Nephron progenitor cell (in vitro differentiated cells): ENCODE data around the gene WT1.

ENCODE experiments used
- DNase-seq: peaks from one replicate; pipeline ENCODE4 v3.0.0; 2021
- H3K27ac Mint-ChIP-seq: 2 replicates; pipeline ENCODE4 v1.8.0; 2021; ENCODE audit warnings: mild to moderate bottlenecking, moderate library complexity, mixed read lengths
- H3K27me3 Mint-ChIP-seq: 2 replicates; pipeline ENCODE4 v1.8.0; 2021; ENCODE audit warnings: mild to moderate bottlenecking, low read depth, mixed read lengths; ENCODE audit not compliant: poor library complexity
- H3K36me3 Mint-ChIP-seq: 2 replicates; pipeline ENCODE4 v1.8.0; 2021; ENCODE audit warnings: low read depth, mixed read lengths
- H3K4me1 Mint-ChIP-seq: 2 replicates; pipeline ENCODE4 v1.8.0; 2021; ENCODE audit warnings: mixed read lengths
- H3K4me3 Mint-ChIP-seq: 2 replicates; pipeline ENCODE4 v1.8.0; 2021; ENCODE audit warnings: mild to moderate bottlenecking, moderate library complexity, mixed read lengths
- H3K9me3 Mint-ChIP-seq: 2 replicates; pipeline ENCODE4 v1.8.0; 2021; ENCODE audit warnings: mild to moderate bottlenecking, moderate library complexity, mixed read lengths
- CTCF ChIP-seq: fragments of 200-600 bp; sonication (generic); IDR thresholded peaks from 2 replicates; pipeline ENCODE4 v1.5.0; 2021; ENCODE audit warnings: antibody characterized with exemption

WT1 gene

GRCh38 chr11:32400670-32401369 is 34.5 kb downstream of the WT1 start:
- no peaks in the 10 kb centered on the region for H3K9me3 Mint-ChIP-seq
- TF ChIP-seq CTCF: no peak
- no peak overlapping the region for H3K27ac Mint-ChIP-seq
- H3K4me3 Mint-ChIP-seq: no peak overlapping the region
- H3K36me3 Mint-ChIP-seq: peaks cover 97% of the 10 kb centered on the region
- peaks cover 15% of the 10 kb centered on the region for H3K27me3 Mint-ChIP-seq
- DNase-seq: no peak
- H3K4me1 Mint-ChIP-seq: peaks cover 48% of the 10 kb centered on the region

- H3K4me1 Mint-ChIP-seq: peaks cover 55% of the 10 kb centered on the region
- peak overlapping the region; percentile 25 for H3K27ac Mint-ChIP-seq
- DNase-seq: no peak
Measured at GRCh38 chr11:32400196-32400595, 35.1 kb downstream of the WT1 start.

GRCh38 chr11:32396991-32397390 is 38.3 kb downstream of the WT1 start:
- Mint-ChIP-seq H3K27me3 (peaks cover 34% of the 10 kb centered on the region), H3K4me3 (no peak overlapping the region), H3K9me3 (no peaks in the 10 kb centered on the region), H3K4me1 (peaks cover 70% of the 10 kb centered on the region), H3K36me3 (peaks cover 100% of the 10 kb centered on the region), H3K27ac (no peak overlapping the region)
- TF ChIP-seq CTCF: no peak
- no peak for DNase-seq

More at GRCh38 chr11:32400196-32400595, 35.1 kb downstream of the WT1 start:
- Mint-ChIP-seq H3K9me3 (no peaks in the 10 kb centered on the region), H3K4me3 (no peak overlapping the region), H3K27me3 (peaks cover 19% of the 10 kb centered on the region), H3K36me3 (peaks cover 99% of the 10 kb centered on the region)
- TF ChIP-seq CTCF: no peak

- Mint-ChIP-seq H3K4me3 (no peak overlapping the region), H3K36me3 (peaks cover 100% of the 10 kb centered on the region), H3K27me3 (peaks cover 31% of the 10 kb centered on the region), H3K4me1 (peaks cover 77% of the 10 kb centered on the region), H3K9me3 (no peaks in the 10 kb centered on the region), H3K27ac (no peak overlapping the region)
- TF ChIP-seq CTCF: no peak
- DNase-seq: no peak
Measured at GRCh38 chr11:32396331-32396730, 39.0 kb downstream of the WT1 start.

GRCh38 chr11:32395127-32395526 is 40.2 kb downstream of the WT1 start:
- Mint-ChIP-seq H3K9me3 (no peaks in the 10 kb centered on the region), H3K4me1 (peaks cover 76% of the 10 kb centered on the region), H3K27me3 (peaks cover 35% of the 10 kb centered on the region), H3K36me3 (peaks cover 100% of the 10 kb centered on the region), H3K4me3 (no peak overlapping the region), H3K27ac (peak overlapping the region; percentile 54)
- no peak for DNase-seq
- TF ChIP-seq CTCF: no peak

- H3K36me3 Mint-ChIP-seq: peaks cover 100% of the 10 kb centered on the region
- no peak for DNase-seq
- peaks cover 30% of the 10 kb centered on the region for H3K27me3 Mint-ChIP-seq
- H3K27ac Mint-ChIP-seq: no peak overlapping the region
- no peaks in the 10 kb centered on the region for H3K9me3 Mint-ChIP-seq
- TF ChIP-seq CTCF: no peak
- H3K4me1 Mint-ChIP-seq: peaks cover 89% of the 10 kb centered on the region
- H3K4me3 Mint-ChIP-seq: no peak overlapping the region
Measured at GRCh38 chr11:32392840-32393239, 42.5 kb downstream of the WT1 start.
